Measurements from ENCODE around the gene AKR1D1. TPM values are rescaled to one million over a fixed set of nuclear protein-coding genes. Genes with fewer than 3 reads are reported as not detected.

The AKR1D1 gene, protein sequence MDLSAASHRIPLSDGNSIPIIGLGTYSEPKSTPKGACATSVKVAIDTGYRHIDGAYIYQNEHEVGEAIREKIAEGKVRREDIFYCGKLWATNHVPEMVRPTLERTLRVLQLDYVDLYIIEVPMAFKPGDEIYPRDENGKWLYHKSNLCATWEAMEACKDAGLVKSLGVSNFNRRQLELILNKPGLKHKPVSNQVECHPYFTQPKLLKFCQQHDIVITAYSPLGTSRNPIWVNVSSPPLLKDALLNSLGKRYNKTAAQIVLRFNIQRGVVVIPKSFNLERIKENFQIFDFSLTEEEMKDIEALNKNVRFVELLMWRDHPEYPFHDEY
- total RNA-seq = not detected in 2 replicates

DNA sequence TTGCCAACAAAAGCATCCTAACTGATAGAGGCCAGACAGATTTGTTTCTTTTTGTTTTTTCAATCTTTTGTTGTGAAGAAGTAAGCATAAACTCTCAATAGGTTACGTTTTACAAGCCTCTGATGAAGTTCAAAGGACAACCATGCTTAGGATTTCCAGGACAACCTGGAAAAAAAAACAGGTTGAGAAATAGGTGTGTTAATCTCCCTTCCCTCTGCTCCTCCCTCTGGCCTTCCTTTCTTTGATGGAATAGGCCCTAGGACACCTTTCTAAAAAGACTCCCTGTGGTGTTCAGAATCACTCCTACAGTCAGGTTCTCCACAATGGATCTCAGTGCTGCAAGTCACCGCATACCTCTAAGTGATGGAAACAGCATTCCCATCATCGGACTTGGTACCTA lies at the start of gene AKR1D1:
Gene AKR1D1, plus strand, starts transcription at position 264 of the 400 bp plus-strand sequence. Its CDS starts 60 bp downstream, at position 324.

Other genes starting within 250 kb of the AKR1D1 start
- 0.36 and 1.0 TPM in 2 replicates for gene DGKI, start 229.5 kb upstream of the AKR1D1 start, total RNA-seq
- gene CREB3L2, start 74.4 kb upstream of the AKR1D1 start, total RNA-seq = 16.2 and 37.5 TPM in 2 replicates

Data from endothelial cell of coronary artery (primary cell).